Smooth muscle cell (in vitro differentiated cells): Measurements from ENCODE around the gene DAG1. TPM values are rescaled to one million over a fixed set of nuclear protein-coding genes. Genes with fewer than 3 reads are reported as not detected.
A peak's percentile ranks its signal among the peaks of the same experiment; 100 is the strongest.

Experiments used
- DNase-seq: peaks from one replicate; lab custom pipeline; 2025; ENCODE audit not compliant: unreplicated experiment; lab: John Stamatoyannopoulos, UW
- H2AFZ ChIP-seq: fragments of 200-600 bp; sonication (generic); 2 replicates; pipeline ENCODE4 v1.6.0; 2016; ENCODE audit warnings: antibody characterized with exemption, low read depth, mild to moderate bottlenecking
- H3F3A ChIP-seq: fragments of 200-600 bp; sonication (generic); 2 replicates; pipeline ENCODE4 v1.6.0; 2017; ENCODE audit warnings: antibody characterized with exemption, low read depth
- H3K27ac ChIP-seq: fragments of 200-600 bp; sonication (generic); 2 replicates; pipeline ENCODE4 v1.5.1; 2016; ENCODE audit warnings: low read depth, mild to moderate bottlenecking
- H3K27me3 ChIP-seq: fragments of 200-600 bp; sonication (generic); 2 replicates; pipeline ENCODE4 v1.6.1; 2016; ENCODE audit warnings: low read depth, mild to moderate bottlenecking
- H3K36me3 ChIP-seq: fragments of 200-600 bp; sonication (generic); 2 replicates; pipeline ENCODE4 v1.5.1; 2016; ENCODE audit warnings: low read depth
- H3K4me1 ChIP-seq: fragments of 200-600 bp; sonication (generic); 2 replicates; pipeline ENCODE4 v1.5.1; 2016; ENCODE audit warnings: low read depth
- H3K4me2 ChIP-seq: fragments of 200-600 bp; sonication (generic); 2 replicates; pipeline ENCODE4 v1.6.0; 2016; ENCODE audit warnings: mild to moderate bottlenecking
- H3K4me3 ChIP-seq: fragments of 200-600 bp; sonication (generic); 2 replicates; pipeline ENCODE4 v1.5.1; 2016; ENCODE audit warnings: mild to moderate bottlenecking
- H3K79me2 ChIP-seq: fragments of 200-600 bp; sonication (generic); 2 replicates; pipeline ENCODE4 v1.6.0; 2016; ENCODE audit warnings: low read depth, mild to moderate bottlenecking
- H3K9ac ChIP-seq: fragments of 200-600 bp; sonication (generic); 2 replicates; pipeline ENCODE4 v1.6.0; 2016; ENCODE audit warnings: low read depth
- H3K9me3 ChIP-seq: fragments of 200-600 bp; sonication (generic); replicated peaks from 2 replicates; pipeline ENCODE4 v1.5.1; 2016; ENCODE audit warnings: low read depth
- H4K20me1 ChIP-seq: fragments of 200-600 bp; sonication (generic); 2 replicates; pipeline ENCODE4 v1.6.0; 2016; ENCODE audit warnings: low read depth
- WGBS: methylation state at CpG from one replicate; pipeline ENCODE4 v1.1.7; 2016; ENCODE audit warnings: low lambda C conversion rate; 5-methylcytosine and 5-hydroxymethylcytosine counted together
- polyA plus RNA-seq: library from polyadenylated mRNA; unstranded; fragments of >200 nt; fragmentation: Nextera tagmentation; extraction: Ambion mirVana; gene quantifications from 2 replicates; pipeline ENCODE4 v1.2.1, GENCODE V29; 2016
- total RNA-seq: library from RNA; depleted of rRNA; stranded (reverse); fragments of >200 nt; gene quantifications from 2 replicates; pipeline ENCODE4 v1.2.3, GENCODE V29; 2014
- TF ChIP-seq, protein P1 (sequence below): fragments of 200-600 bp; sonication (generic); IDR thresholded peaks from 2 replicates; pipeline ENCODE4 v1.5.1; 2017; ENCODE audit warnings: borderline replicate concordance, mild to moderate bottlenecking, antibody characterized with exemption; ENCODE audit not compliant: insufficient read depth, poor library complexity, severe bottlenecking

Gene DAG1
- total and polyA plus RNA-seq, 2 experiments from 2014 or later, result 32.1 to 61.6 TPM

DNA sequence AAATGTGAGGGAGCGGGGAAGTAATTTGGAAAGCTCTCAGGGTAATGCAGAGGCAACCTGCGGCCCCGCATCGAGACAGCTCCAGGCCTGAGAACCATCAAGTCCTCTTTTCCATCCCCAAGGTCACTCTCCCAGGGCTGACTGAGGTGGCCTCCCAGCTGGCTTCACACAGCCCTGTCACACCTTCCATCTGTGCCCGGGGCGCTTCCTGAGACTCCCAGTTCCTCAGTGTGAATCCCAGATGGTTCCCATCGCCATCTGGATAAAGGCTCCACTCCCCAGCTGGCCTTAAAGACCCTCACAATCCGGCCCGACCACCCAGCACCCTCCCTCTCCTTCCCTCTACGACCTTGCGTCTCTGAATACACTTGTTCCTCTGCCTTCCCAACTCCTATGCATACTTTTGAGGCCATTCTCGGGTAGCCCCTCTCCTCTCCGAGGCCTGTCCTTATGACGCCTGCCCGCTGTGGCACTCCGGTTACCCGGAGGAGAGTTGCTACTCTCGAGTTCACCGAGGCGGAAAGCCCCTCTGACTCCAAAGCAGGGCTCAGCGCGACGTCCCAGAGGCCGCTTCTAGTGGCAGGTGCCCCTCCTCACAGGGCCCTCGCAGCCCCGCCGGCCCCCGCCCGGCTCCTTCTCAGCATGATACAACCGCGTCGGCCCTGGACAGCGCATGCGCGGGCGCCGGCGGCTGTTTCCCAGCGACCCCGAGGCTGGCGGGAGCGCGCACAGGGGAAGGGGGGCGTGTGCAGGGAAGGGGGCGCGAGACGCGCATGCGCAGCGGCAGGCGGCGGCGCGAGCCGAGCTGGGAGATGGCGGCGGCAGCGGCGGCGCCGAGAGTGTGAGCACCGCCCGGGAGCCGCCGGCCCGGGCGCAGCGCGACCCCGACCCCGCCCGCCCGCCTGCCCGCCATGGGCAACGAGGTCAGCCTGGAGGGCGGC is 83.9 kb downstream of the DAG1 start, which contains the start of gene BSN:
Gene BSN (plus strand): TSS at position 786 of the 941 bp plus-strand sequence. CDS start 126 bp downstream, at position 912.
- peaks cover 3% of the 10 kb centered on the region for H3F3A ChIP-seq
- H3K4me3 ChIP-seq, result peak within 1 kb of the TSS; percentile 63
- no peaks in the 10 kb centered on the region for H4K20me1 ChIP-seq
- H3K9ac ChIP-seq, result peak within 1 kb of the TSS; percentile 18
- no peaks in the 10 kb centered on the region for H3K79me2 ChIP-seq
- no peaks in the 10 kb centered on the region for H3K9me3 ChIP-seq
- TF ChIP-seq, protein P1, sequence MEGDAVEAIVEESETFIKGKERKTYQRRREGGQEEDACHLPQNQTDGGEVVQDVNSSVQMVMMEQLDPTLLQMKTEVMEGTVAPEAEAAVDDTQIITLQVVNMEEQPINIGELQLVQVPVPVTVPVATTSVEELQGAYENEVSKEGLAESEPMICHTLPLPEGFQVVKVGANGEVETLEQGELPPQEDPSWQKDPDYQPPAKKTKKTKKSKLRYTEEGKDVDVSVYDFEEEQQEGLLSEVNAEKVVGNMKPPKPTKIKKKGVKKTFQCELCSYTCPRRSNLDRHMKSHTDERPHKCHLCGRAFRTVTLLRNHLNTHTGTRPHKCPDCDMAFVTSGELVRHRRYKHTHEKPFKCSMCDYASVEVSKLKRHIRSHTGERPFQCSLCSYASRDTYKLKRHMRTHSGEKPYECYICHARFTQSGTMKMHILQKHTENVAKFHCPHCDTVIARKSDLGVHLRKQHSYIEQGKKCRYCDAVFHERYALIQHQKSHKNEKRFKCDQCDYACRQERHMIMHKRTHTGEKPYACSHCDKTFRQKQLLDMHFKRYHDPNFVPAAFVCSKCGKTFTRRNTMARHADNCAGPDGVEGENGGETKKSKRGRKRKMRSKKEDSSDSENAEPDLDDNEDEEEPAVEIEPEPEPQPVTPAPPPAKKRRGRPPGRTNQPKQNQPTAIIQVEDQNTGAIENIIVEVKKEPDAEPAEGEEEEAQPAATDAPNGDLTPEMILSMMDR, result no peak
- 8% methylated on average over 40 of the region's 76 CpGs for WGBS
- peaks cover 3% of the 10 kb centered on the region for H3K4me1 ChIP-seq
- peaks cover 21% of the 10 kb centered on the region for H3K27me3 ChIP-seq
- H3K27ac ChIP-seq, result no peak within 1 kb of the TSS
- peak within 1 kb of the TSS; percentile 93 for H2AFZ ChIP-seq
- peak; percentile 82 for DNase-seq
- H3K4me2 ChIP-seq, result peak within 1 kb of the TSS; percentile 93
- H3K36me3 ChIP-seq, result no peaks in the 10 kb centered on the region

DNA sequence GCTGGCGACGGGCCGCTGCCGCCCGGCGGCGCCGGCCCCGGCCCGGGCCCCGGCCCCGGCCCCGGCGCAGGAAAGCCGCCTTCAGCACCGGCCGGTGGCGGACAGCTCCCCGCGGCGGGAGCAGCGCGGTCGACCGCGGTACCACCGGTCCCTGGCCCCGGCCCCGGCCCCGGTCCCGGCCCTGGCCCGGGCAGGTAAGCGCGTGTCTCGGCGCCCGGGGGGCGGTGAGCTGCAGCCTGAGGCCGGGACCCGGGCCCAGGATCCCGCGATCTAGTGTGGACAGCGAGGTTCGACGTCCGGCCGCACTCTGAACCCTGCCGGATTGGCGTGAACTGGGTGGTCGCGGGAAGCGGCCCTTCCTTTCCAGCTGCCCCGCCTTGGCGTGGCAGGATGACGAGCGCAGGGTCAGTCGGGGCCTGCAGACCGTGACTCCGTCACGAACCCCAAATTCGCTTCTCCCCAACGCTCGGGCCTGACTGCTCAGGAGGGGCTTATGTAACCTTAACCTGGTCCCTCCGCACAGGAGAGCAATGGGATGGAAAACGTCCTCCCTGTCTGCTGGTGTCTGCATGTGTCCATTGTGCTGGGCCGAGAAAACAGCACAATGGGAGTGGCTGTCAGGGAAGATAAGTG is 84.7 kb downstream of the DAG1 start:
- Histone ChIP-seq H2AFZ (no peak overlapping the region), H3K79me2 (no peaks in the 10 kb centered on the region), H3K4me1 (peaks cover 3% of the 10 kb centered on the region), H3K27ac (no peak overlapping the region), H3K27me3 (peaks cover 21% of the 10 kb centered on the region), H3K9me3 (no peaks in the 10 kb centered on the region), H3K4me2 (peak overlapping the region; percentile 85), H3K9ac (no peak overlapping the region), H3K36me3 (no peaks in the 10 kb centered on the region), H4K20me1 (no peaks in the 10 kb centered on the region), H3F3A (peaks cover 3% of the 10 kb centered on the region), H3K4me3 (peak overlapping the region; percentile 54)
- TF ChIP-seq, protein P1, result no peak
- 4% methylated on average over 49 of the region's 66 CpGs for WGBS
- DNase-seq, result peak; percentile 73

DNA sequence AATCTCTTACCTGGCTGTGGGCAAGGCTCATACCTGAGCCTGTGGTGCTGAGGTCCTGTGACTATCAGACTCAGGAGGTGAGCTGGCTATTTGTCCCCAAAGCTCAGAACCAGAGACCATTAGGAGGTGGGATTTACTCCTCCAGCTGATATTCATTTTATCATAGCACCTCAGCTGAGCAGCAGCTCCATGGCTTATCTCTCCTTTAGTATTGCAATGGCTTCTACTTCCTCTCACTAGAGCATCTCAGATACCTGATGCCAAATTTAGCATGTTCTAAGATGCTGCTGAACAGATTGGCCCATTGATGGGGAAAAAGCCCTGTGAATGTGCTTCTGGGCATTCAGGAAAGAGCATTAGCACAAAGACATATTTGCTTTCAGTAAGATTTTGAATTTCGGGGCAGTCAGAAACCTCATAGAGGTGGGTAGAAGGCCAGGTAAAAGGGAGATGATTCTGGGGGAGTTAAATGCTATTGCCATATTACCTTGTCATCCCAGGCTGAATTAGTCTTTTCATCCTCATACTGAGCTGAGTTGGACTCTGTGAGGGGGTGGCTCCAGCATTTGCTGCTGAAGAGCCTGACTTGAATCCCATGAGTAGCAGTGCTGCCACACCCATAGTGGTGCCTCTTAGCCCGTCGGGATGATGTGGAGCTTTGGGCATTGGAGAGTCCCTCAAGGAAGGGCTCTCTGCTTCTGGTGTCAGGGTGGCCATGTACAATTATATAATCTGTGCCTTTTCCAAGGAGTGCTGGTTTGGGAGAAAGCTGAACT is 86.6 kb downstream of the DAG1 start:
- H3K9me3 ChIP-seq, result no peaks in the 10 kb centered on the region
- WGBS, result 82% methylated on average over 3 of the region's 3 CpGs
- no peaks in the 10 kb centered on the region for H3K79me2 ChIP-seq
- no peak overlapping the region for H3K4me3 ChIP-seq
- H3K4me1 ChIP-seq, result peaks cover 3% of the 10 kb centered on the region
- H4K20me1 ChIP-seq, result no peaks in the 10 kb centered on the region
- peaks cover 3% of the 10 kb centered on the region for H3F3A ChIP-seq
- no peak overlapping the region for H3K9ac ChIP-seq
- peaks cover 21% of the 10 kb centered on the region for H3K27me3 ChIP-seq
- no peak overlapping the region for H3K4me2 ChIP-seq
- H3K36me3 ChIP-seq, result no peaks in the 10 kb centered on the region
- no peak for DNase-seq
- no peak overlapping the region for H3K27ac ChIP-seq
- TF ChIP-seq, protein P1, result no peak
- H2AFZ ChIP-seq, result no peak overlapping the region
